Transverse colon (tissue), 4 donors: ENCODE data around the gene MYH15.

Experiments used
- EP300 ChIP-seq: sonication (generic); formaldehyde crosslinking; IDR thresholded peaks from one replicate; pipeline ENCODE4 v1.6.1; 2017; ENCODE audit warnings: antibody characterized with exemption, low read depth
- POLR2A ChIP-seq: fragments of 450-650 bp; IDR thresholded peaks from one replicate; pipeline ENCODE4 v1.6.1; 2016; ENCODE audit warnings: antibody characterized with exemption, mild to moderate bottlenecking, moderate library complexity
- POLR2AphosphoS5 ChIP-seq, 3 donors: sonication (generic); formaldehyde crosslinking; IDR thresholded peaks; one replicate each; pipeline ENCODE4 v1.6.1; 2016; ENCODE audit warnings: antibody characterized with exemption in 3 of 3
- TF ChIP-seq, protein P1 (sequence below), 5 experiments: fragments of 200-600 bp in 3 of 5; fragments of 450-650 bp in 2 of 5; sonication (generic) in 3 of 5; IDR thresholded peaks; 1 replicate in 2 of 5; 2 replicates in 3 of 5; pipeline ENCODE4 v1.5.1; 2016 to 2017; ENCODE audit warnings: antibody characterized with exemption in 5 of 5, inconsistent platforms in 3 of 5, mild to moderate bottlenecking in 2 of 5, moderate library complexity in 1 of 5

DNA sequence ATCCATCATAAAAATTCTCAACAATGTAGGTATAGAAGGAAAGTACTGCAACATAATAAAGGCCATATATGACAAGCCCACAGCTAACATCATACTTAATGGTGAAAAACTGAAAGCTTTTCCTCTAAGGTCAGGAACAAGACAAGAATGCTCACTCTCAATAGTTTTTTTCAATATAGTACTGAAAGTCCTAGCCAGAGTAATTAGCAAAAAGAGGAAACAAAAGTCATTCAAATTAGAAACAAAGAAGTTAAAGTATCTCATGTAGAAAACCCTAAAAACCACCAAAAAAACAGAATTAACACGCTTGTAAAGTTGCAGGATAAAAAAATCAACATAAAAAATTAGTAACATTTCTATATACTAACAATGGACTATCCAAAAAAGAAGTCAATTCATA lies 61.8 kb downstream of the MYH15 start:
- TF ChIP-seq, protein P1, sequence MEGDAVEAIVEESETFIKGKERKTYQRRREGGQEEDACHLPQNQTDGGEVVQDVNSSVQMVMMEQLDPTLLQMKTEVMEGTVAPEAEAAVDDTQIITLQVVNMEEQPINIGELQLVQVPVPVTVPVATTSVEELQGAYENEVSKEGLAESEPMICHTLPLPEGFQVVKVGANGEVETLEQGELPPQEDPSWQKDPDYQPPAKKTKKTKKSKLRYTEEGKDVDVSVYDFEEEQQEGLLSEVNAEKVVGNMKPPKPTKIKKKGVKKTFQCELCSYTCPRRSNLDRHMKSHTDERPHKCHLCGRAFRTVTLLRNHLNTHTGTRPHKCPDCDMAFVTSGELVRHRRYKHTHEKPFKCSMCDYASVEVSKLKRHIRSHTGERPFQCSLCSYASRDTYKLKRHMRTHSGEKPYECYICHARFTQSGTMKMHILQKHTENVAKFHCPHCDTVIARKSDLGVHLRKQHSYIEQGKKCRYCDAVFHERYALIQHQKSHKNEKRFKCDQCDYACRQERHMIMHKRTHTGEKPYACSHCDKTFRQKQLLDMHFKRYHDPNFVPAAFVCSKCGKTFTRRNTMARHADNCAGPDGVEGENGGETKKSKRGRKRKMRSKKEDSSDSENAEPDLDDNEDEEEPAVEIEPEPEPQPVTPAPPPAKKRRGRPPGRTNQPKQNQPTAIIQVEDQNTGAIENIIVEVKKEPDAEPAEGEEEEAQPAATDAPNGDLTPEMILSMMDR (IDR thresholded peaks at IDR 0.05) = no peak
- no peak for TF ChIP-seq POLR2AphosphoS5 (IDR thresholded peaks at IDR 0.05)
- no peak for TF ChIP-seq POLR2A
- TF ChIP-seq EP300 = no peak
